Calu3 (cell line): ENCODE measurements around the gene AGPAT4. TPM values are rescaled to one million over a fixed set of nuclear protein-coding genes. Genes with fewer than 3 reads are reported as not detected.

Source experiments
- BruUV-seq: library from RNA; stranded (reverse); fragments of 400-500 nt; replicated peaks from 2 replicates; lab custom pipeline; 2021; lab: Mats Ljungman, UMichigan
- CTCF ChIA-PET: fragments of 300-600 bp; sonication (Branson Sonifier 250); formaldehyde crosslinking; loops from one replicate; lab custom pipeline; 2022; ENCODE audit warnings: antibody characterized with exemption; lab: Charles Lee
- DNase-seq: peaks from one replicate; pipeline ENCODE4 v3.0.0; 2022
- H3K27ac Mint-ChIP-seq: one replicate; pipeline ENCODE4 v1.8.0; 2022; ENCODE audit warnings: mixed read lengths; ENCODE audit not compliant: unreplicated experiment
- H3K27me3 Mint-ChIP-seq: one replicate; pipeline ENCODE4 v1.8.0; 2022; ENCODE audit warnings: mixed read lengths; ENCODE audit not compliant: unreplicated experiment
- H3K36me3 Mint-ChIP-seq: one replicate; pipeline ENCODE4 v1.8.0; 2022; ENCODE audit warnings: mild to moderate bottlenecking, moderate library complexity, mixed read lengths; ENCODE audit not compliant: insufficient read depth, unreplicated experiment
- H3K4me1 Mint-ChIP-seq: one replicate; pipeline ENCODE4 v1.8.0; 2022; ENCODE audit warnings: mild to moderate bottlenecking, low read depth, mixed read lengths; ENCODE audit not compliant: unreplicated experiment
- H3K4me3 Mint-ChIP-seq: one replicate; pipeline ENCODE4 v1.8.0; 2022; ENCODE audit warnings: mild to moderate bottlenecking, low read depth, moderate library complexity, mixed read lengths; ENCODE audit not compliant: unreplicated experiment
- H3K9me3 Mint-ChIP-seq: one replicate; pipeline ENCODE4 v1.8.0; 2022; ENCODE audit warnings: low read depth, mixed read lengths; ENCODE audit not compliant: unreplicated experiment
- CTCF ChIP-seq: fragments of 200-600 bp; IDR thresholded peaks from one replicate; pipeline ENCODE4 v1.8.0; 2022; ENCODE audit warnings: antibody characterized with exemption; ENCODE audit not compliant: unreplicated experiment
- intact Hi-C: fragments of 100-400 bp; cut with micrococcal nuclease; formaldehyde crosslinking; loops from one replicate; pipeline ENCODE4 v1.10.0; 2022; ENCODE audit not compliant: unreplicated experiment
- total RNA-seq: library from RNA; stranded (reverse); gene quantifications from 2 replicates; pipeline ENCODE4 v1.2.3, GENCODE V29; 2022

The AGPAT4 gene
- total RNA-seq, 1 experiment from 2014 or later: 11.3 TPM

GRCh38 chr6:161162722-161163121, 111.1 kb downstream of the AGPAT4 start:
- peaks cover 2% of the 10 kb centered on the region for H3K9me3 Mint-ChIP-seq
- BruUV-seq: no TSS peak
- TF ChIP-seq CTCF: no peak
- H3K4me1 Mint-ChIP-seq: peaks cover 17% of the 10 kb centered on the region
- H3K27me3 Mint-ChIP-seq: no peaks in the 10 kb centered on the region
- DNase-seq: no peak
- no peak overlapping the region for H3K4me3 Mint-ChIP-seq
- H3K36me3 Mint-ChIP-seq: peaks cover 11% of the 10 kb centered on the region
- intact Hi-C loops: no loop called here
- CTCF ChIA-PET: interaction anchor here (0.6 kb wide), 1 partner anchor 428 kb away, joined by 3 read pairs; no protein-coding TSS in a partner anchor
- H3K27ac Mint-ChIP-seq: no peak overlapping the region

- no peaks in the 10 kb centered on the region for H3K27me3 Mint-ChIP-seq
- H3K36me3 Mint-ChIP-seq: peaks cover 11% of the 10 kb centered on the region
- peak; percentile 29 for DNase-seq
- H3K4me3 Mint-ChIP-seq: no peak overlapping the region
- H3K4me1 Mint-ChIP-seq: peaks cover 17% of the 10 kb centered on the region
- BruUV-seq: no TSS peak
- CTCF ChIA-PET: interaction anchor here (0.6 kb wide), 1 partner anchor 428 kb away, joined by 3 read pairs; no protein-coding TSS in a partner anchor
- no peak overlapping the region for H3K27ac Mint-ChIP-seq
- H3K9me3 Mint-ChIP-seq: peaks cover 2% of the 10 kb centered on the region
- no peak for TF ChIP-seq CTCF
- intact Hi-C loops: no loop called here
Measured at GRCh38 chr6:161161889-161162624, 111.8 kb downstream of the AGPAT4 start.

- peaks cover 4% of the 10 kb centered on the region for H3K9me3 Mint-ChIP-seq
- H3K27me3 Mint-ChIP-seq: no peaks in the 10 kb centered on the region
- peaks cover 11% of the 10 kb centered on the region for H3K36me3 Mint-ChIP-seq
- no peak overlapping the region for H3K4me3 Mint-ChIP-seq
- peaks cover 17% of the 10 kb centered on the region for H3K4me1 Mint-ChIP-seq
- no peak overlapping the region for H3K27ac Mint-ChIP-seq
- no peak for TF ChIP-seq CTCF
- no TSS peak for BruUV-seq
- intact Hi-C loops: no loop called here
- no peak for DNase-seq
- CTCF ChIA-PET: no interaction called here
Measured at GRCh38 chr6:161161121-161161520, 112.7 kb downstream of the AGPAT4 start.

GRCh38 chr6:161154796-161155335, 119.0 kb downstream of the AGPAT4 start:
- intact Hi-C loops: loop anchor here (10.0 kb wide), 1 partner anchor 120 kb away; the partner anchor contains the start of gene AGPAT4
- Mint-ChIP-seq H3K4me3 (no peak overlapping the region), H3K9me3 (peaks cover 4% of the 10 kb centered on the region), H3K27me3 (no peaks in the 10 kb centered on the region), H3K36me3 (peaks cover 14% of the 10 kb centered on the region), H3K27ac (no peak overlapping the region), H3K4me1 (no peaks in the 10 kb centered on the region)
- no peak for DNase-seq
- TF ChIP-seq CTCF: no peak
- BruUV-seq: no TSS peak
- CTCF ChIA-PET: interaction anchor here (0.6 kb wide), 1 partner anchor 16 kb away, joined by 3 read pairs; no protein-coding TSS in a partner anchor
